Cardiac muscle cell (in vitro differentiated cells and primary cell): ENCODE measurements around the gene BBS10. TPM values are rescaled to one million over a fixed set of nuclear protein-coding genes. Genes with fewer than 3 reads are reported as not detected.
A peak's percentile ranks its signal among the peaks of the same experiment; 100 is the strongest.
"Not testable (repeated sequence)": the region's sequence is repeated elsewhere in the genome, so short reads cannot be mapped to it uniquely, and the experiment has no call there.

ENCODE experiments used
- DNase-seq, 2 donors: peaks; one replicate each; pipeline versions ENCODE4 v3.0.0 to v3.0.0-alpha.2; 2010 to 2017; ENCODE audit warnings: low read depth in 1 of 2, low spot score in 1 of 2
- H3K27ac ChIP-seq: fragments of 200-600 bp; sonication (generic); 2 replicates; pipeline ENCODE4 v1.5.1; 2016
- H3K27me3 ChIP-seq: fragments of 200-600 bp; sonication (generic); 2 replicates; pipeline ENCODE4 v1.6.0; 2016; ENCODE audit warnings: control low read depth
- H3K36me3 ChIP-seq: fragments of 200-600 bp; sonication (generic); 2 replicates; pipeline ENCODE4 v1.5.1; 2016; ENCODE audit warnings: control low read depth
- H3K4me1 ChIP-seq: fragments of 200-600 bp; sonication (generic); 2 replicates; pipeline ENCODE4 v1.8.1; 2017; ENCODE audit warnings: low read depth, mild to moderate bottlenecking, mixed run types
- H3K4me3 ChIP-seq: fragments of 200-600 bp; sonication (generic); 2 replicates; pipeline ENCODE4 v1.5.1; 2016; ENCODE audit warnings: mild to moderate bottlenecking
- H3K9me3 ChIP-seq: fragments of 200-600 bp; sonication (generic); 2 replicates; pipeline ENCODE4 v1.5.1; 2017; ENCODE audit warnings: low read depth, mild to moderate bottlenecking, control low read depth
- polyA plus RNA-seq: library from polyadenylated mRNA; unstranded; fragments of >200 nt; fragmentation: Nextera tagmentation; extraction: Ambion mirVana; gene quantifications from 2 replicates; pipeline ENCODE4 v1.2.1, GENCODE V29; 2016
- total RNA-seq: library from RNA; depleted of rRNA; stranded (reverse); fragments of >200 nt; gene quantifications from 2 replicates; pipeline ENCODE4 v1.2.3, GENCODE V29; 2016
- TF ChIP-seq, protein P1 (sequence below): IDR thresholded peaks from 2 replicates; pipeline ENCODE4 v1.5.1; 2012; ENCODE audit warnings: low read depth, mild to moderate bottlenecking, low read length

The BBS10 gene
- total and polyA plus RNA-seq, 2 experiments from 2014 or later, result 12.8 to 13.7 TPM

- H3K27me3 ChIP-seq, result no peaks in the 10 kb centered on the region
- TF ChIP-seq, protein P1, sequence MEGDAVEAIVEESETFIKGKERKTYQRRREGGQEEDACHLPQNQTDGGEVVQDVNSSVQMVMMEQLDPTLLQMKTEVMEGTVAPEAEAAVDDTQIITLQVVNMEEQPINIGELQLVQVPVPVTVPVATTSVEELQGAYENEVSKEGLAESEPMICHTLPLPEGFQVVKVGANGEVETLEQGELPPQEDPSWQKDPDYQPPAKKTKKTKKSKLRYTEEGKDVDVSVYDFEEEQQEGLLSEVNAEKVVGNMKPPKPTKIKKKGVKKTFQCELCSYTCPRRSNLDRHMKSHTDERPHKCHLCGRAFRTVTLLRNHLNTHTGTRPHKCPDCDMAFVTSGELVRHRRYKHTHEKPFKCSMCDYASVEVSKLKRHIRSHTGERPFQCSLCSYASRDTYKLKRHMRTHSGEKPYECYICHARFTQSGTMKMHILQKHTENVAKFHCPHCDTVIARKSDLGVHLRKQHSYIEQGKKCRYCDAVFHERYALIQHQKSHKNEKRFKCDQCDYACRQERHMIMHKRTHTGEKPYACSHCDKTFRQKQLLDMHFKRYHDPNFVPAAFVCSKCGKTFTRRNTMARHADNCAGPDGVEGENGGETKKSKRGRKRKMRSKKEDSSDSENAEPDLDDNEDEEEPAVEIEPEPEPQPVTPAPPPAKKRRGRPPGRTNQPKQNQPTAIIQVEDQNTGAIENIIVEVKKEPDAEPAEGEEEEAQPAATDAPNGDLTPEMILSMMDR, result no peak
- no peaks in the 10 kb centered on the region for H3K4me1 ChIP-seq
- no peaks in the 10 kb centered on the region for H3K9me3 ChIP-seq
- no peak for DNase-seq
- no peak overlapping the region for H3K27ac ChIP-seq
- H3K4me3 ChIP-seq, result no peak overlapping the region
- H3K36me3 ChIP-seq, result peaks cover 41% of the 10 kb centered on the region
Observed at GRCh38 chr12:76366163-76366562, 17.9 kb upstream of the BBS10 start.

DNA sequence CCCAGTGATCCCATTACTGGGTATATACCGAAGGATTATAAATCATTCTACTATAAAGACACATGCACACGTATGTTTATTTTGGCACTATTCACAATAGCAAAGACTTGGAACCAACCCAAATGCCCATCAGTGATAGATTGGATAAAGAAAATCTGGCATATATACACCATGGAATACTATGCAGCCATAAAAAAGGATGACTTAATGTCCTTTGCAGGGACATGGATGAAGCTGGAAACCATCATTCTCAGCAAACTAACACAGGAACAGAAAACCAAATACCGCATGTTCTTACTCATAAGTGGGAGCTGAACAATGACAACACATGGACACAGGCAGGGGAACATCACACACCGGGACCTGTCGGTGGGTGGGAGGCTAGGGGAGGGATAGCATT, 15.9 kb upstream of the BBS10 start:
- H3K4me1 ChIP-seq, H3K27ac ChIP-seq: not testable (repeated sequence)

GRCh38 chr12:76360316-76360715, 12.1 kb upstream of the BBS10 start:
- TF ChIP-seq, protein P1, result no peak
- no peaks in the 10 kb centered on the region for H3K4me1 ChIP-seq
- H3K27ac ChIP-seq, result no peak overlapping the region
- H3K36me3 ChIP-seq, result peaks cover 18% of the 10 kb centered on the region
- DNase-seq, result no peak
- no peaks in the 10 kb centered on the region for H3K27me3 ChIP-seq
- no peak overlapping the region for H3K4me3 ChIP-seq
- no peaks in the 10 kb centered on the region for H3K9me3 ChIP-seq

More for the DNA sequence above, 15.9 kb upstream of the BBS10 start:
- H3K36me3 ChIP-seq, result peaks cover 28% of the 10 kb centered on the region
- H3K9me3 ChIP-seq, DNase-seq, H3K4me3 ChIP-seq, H3K27me3 ChIP-seq: not testable (repeated sequence)

DNA sequence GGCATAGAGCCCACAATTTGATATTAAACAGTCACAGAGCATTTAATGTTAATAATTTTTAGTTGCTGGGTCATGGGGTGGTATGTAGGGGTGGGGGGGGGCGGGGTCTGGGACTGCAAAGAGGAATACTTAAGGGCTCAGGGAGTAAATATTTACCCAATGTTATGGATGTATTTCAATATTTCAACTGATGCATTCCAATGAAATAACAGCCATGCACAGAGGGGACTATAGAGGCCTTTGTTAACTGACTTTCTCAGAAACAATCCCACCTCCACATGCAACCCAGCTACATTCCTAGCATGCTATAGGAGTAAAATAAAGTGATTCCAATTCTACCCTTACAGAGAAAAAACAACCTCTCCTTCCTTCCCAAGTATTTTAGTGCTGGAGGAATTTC, 7.9 kb upstream of the BBS10 start:
- TF ChIP-seq, protein P1, result no peak
- no peaks in the 10 kb centered on the region for H3K27me3 ChIP-seq

DNA sequence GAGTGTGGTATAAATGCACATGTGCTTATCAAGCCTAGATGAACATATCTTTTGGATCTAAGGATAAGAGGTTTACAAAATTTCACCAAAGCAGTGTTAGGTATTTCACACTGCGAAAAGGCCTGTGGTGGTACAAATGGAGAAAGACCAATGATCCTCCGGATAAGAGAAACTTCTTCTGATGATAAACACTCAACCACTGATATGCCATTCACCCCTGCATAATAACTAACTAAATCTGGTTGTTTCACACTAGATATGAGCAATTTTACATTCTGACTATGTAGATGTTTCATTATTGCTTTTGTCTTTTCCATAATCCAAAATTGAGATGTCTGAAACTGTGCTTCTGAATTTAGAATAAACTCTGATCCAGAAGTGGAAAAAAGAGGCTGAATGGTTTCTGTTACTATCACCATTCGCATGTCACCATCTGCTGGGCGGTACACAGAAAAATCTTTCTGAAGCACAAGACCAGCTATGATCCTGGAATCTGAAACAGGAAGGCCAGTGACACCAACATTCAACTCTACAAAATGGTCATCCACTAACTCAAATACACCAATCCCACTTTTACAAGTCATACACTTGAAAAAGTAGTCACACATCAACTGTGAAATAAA, 1.3 kb downstream of the BBS10 start:
- H3K4me3 ChIP-seq, result peak overlapping the region; percentile 87
- no peaks in the 10 kb centered on the region for H3K9me3 ChIP-seq
- H3K4me1 ChIP-seq, result peaks cover 3% of the 10 kb centered on the region
- H3K27me3 ChIP-seq, result no peaks in the 10 kb centered on the region
- no peaks in the 10 kb centered on the region for H3K36me3 ChIP-seq
- peak; percentile 55 to 80 for DNase-seq
- no peak overlapping the region for H3K27ac ChIP-seq
- TF ChIP-seq, protein P1, result peak; percentile 57

More for the DNA sequence above, 7.9 kb upstream of the BBS10 start:
- Histone ChIP-seq H3K4me3 (no peak overlapping the region), H3K27ac (no peak overlapping the region), H3K9me3 (no peaks in the 10 kb centered on the region), H3K36me3 (peaks cover 21% of the 10 kb centered on the region), H3K4me1 (no peaks in the 10 kb centered on the region)
- no peak for DNase-seq

- H3K4me3 ChIP-seq, result no peak overlapping the region
- H3K27me3 ChIP-seq, result no peaks in the 10 kb centered on the region
- peak in 1 of 2 donors; percentile 45 for DNase-seq
- H3K4me1 ChIP-seq, result peaks cover 3% of the 10 kb centered on the region
- H3K27ac ChIP-seq, result no peak overlapping the region
- TF ChIP-seq, protein P1, result no peak
- no peaks in the 10 kb centered on the region for H3K9me3 ChIP-seq
- H3K36me3 ChIP-seq, result no peaks in the 10 kb centered on the region
Observed at GRCh38 chr12:76346236-76346635, 2.0 kb downstream of the BBS10 start.
